Measurements from ENCODE around the gene PELI1.

PELI1 gene

DNA sequence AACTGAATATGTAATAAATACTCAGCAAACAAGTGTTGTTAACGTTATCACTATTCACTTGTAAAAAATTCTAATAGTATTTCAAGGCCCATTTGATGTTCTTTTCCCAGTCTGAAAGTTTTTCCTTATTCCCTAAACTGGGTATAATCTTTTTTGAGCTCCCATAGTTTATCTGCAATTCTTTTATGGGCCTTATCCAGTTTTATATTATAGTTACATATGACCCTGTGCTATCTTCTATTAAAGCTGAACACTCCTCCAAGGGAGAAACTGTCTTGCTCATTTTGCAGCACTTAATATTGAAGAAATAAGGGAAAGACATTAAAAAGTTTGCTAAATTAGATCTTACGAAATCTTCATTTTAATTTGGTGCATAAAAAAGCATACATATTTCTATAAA, 13.9 kb downstream of the PELI1 start:
- H3K36me3 ChIP-seq (ENCODE audit: control insufficient read depth, insufficient read depth, low read length): no peaks in the 10 kb centered on the region
- H3K4me1 ChIP-seq (ENCODE audit: control insufficient read depth, insufficient read depth, low read length): peaks cover 10% of the 10 kb centered on the region
- H3K27me3 ChIP-seq (ENCODE audit: control insufficient read depth, insufficient read depth, low read length): no peaks in the 10 kb centered on the region
- no peak overlapping the region for H3K4me3 ChIP-seq (ENCODE audit: low read length)
- no peak overlapping the region for H3K27ac ChIP-seq (ENCODE audit: low read depth, low read length)
- no peak overlapping the region for H3K9ac ChIP-seq (ENCODE audit: low read length)

DNA sequence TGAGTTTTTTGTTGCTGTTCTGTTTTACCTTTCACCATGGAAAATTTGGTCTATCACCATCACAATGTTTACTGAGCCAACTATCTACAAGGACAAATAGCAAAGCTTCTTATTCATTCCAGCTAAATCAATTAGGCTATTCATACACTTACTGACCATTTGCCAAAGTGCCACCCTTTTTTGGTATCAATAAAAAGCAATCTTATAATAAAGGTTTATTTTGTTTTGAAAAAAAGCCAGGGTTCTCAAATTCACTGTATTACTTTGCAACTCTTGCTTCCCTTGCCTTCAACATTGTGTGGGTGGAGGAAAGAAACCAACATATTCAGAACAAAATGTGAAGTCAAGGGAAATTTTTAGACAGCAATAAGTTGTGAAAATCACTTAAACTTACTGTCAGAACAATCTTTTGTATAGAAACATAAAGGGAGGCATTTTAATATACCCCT, 15.3 kb downstream of the PELI1 start:
- Histone ChIP-seq H3K9ac (ENCODE audit: low read length) (no peak overlapping the region), H3K4me1 (ENCODE audit: control insufficient read depth, insufficient read depth, low read length) (peaks cover 5% of the 10 kb centered on the region), H3K27me3 (ENCODE audit: control insufficient read depth, insufficient read depth, low read length) (no peaks in the 10 kb centered on the region), H3K36me3 (ENCODE audit: control insufficient read depth, insufficient read depth, low read length) (no peaks in the 10 kb centered on the region), H3K27ac (ENCODE audit: low read depth, low read length) (no peak overlapping the region), H3K4me3 (ENCODE audit: low read length) (no peak overlapping the region)

DNA sequence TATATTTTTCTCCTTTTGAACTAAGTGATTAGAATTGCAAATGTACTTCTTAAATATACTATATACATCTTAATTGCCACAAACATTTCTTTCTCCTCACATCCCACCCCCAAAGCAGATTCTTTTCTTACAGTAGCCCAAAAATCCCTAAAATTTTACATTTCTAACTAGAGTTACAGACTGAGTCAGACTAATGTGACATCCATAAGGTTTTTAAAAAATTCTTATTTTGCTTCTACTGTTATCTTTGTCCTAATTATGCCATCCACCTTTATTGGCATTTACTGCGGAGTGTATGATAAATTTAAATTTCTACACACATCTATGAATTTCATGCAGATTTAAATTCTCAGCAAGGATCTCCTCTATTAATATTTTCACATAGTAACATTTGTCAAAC, 15.8 kb downstream of the PELI1 start:
- H3K27ac ChIP-seq (ENCODE audit: low read depth, low read length): no peak overlapping the region
- peaks cover 5% of the 10 kb centered on the region for H3K4me1 ChIP-seq (ENCODE audit: control insufficient read depth, insufficient read depth, low read length)
- no peak overlapping the region for H3K9ac ChIP-seq (ENCODE audit: low read length)
- H3K27me3 ChIP-seq (ENCODE audit: control insufficient read depth, insufficient read depth, low read length): no peaks in the 10 kb centered on the region
- H3K4me3 ChIP-seq (ENCODE audit: low read length): no peak overlapping the region
- H3K36me3 ChIP-seq (ENCODE audit: control insufficient read depth, insufficient read depth, low read length): no peaks in the 10 kb centered on the region

DNA sequence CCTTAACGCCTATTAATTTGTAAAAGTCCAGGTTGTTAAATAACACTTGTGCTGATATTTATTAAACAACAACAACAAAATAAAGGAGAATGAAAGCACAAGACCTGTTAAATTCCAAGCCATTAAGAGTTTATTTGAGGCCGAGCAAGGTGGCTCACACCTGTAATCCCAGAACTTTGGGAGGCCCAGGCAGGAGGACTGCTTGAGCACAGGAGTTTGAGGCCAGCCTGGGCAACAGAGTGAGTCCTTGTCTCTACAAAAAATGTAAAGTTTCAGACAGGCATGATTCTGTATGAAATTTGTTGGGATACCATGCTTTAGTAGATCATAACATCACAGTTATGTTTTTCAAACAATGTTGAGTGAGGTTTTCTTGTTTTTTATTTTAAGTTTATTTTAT, 17.1 kb downstream of the PELI1 start:
- H3K4me3 ChIP-seq (ENCODE audit: low read length): no peak overlapping the region
- no peak overlapping the region for H3K9ac ChIP-seq (ENCODE audit: low read length)
- H3K27me3 ChIP-seq (ENCODE audit: control insufficient read depth, insufficient read depth, low read length): no peaks in the 10 kb centered on the region
- no peaks in the 10 kb centered on the region for H3K36me3 ChIP-seq (ENCODE audit: control insufficient read depth, insufficient read depth, low read length)
- no peak overlapping the region for H3K27ac ChIP-seq (ENCODE audit: low read depth, low read length)
- H3K4me1 ChIP-seq (ENCODE audit: control insufficient read depth, insufficient read depth, low read length): peaks cover 5% of the 10 kb centered on the region

- Histone ChIP-seq H3K4me3 (ENCODE audit: low read length) (no peak overlapping the region), H3K27ac (ENCODE audit: low read depth, low read length) (no peak overlapping the region)
Observed at GRCh38 chr2:64126601-64127000, 17.6 kb downstream of the PELI1 start.

GRCh38 chr2:64124571-64124970, 19.6 kb downstream of the PELI1 start:
- Histone ChIP-seq H3K4me3 (ENCODE audit: low read length) (no peak overlapping the region), H3K27ac (ENCODE audit: low read depth, low read length) (no peak overlapping the region), H3K36me3 (ENCODE audit: control insufficient read depth, insufficient read depth, low read length) (no peaks in the 10 kb centered on the region), H3K4me1 (ENCODE audit: control insufficient read depth, insufficient read depth, low read length) (peaks cover 16% of the 10 kb centered on the region), H3K9ac (ENCODE audit: low read length) (no peak overlapping the region), H3K27me3 (ENCODE audit: control insufficient read depth, insufficient read depth, low read length) (no peaks in the 10 kb centered on the region)

More at GRCh38 chr2:64126601-64127000, 17.6 kb downstream of the PELI1 start:
- Histone ChIP-seq H3K27me3 (ENCODE audit: control insufficient read depth, insufficient read depth, low read length) (no peaks in the 10 kb centered on the region), H3K36me3 (ENCODE audit: control insufficient read depth, insufficient read depth, low read length) (no peaks in the 10 kb centered on the region), H3K9ac (ENCODE audit: low read length) (no peak overlapping the region), H3K4me1 (ENCODE audit: control insufficient read depth, insufficient read depth, low read length) (peaks cover 5% of the 10 kb centered on the region)

GRCh38 chr2:64124168-64124567, 20.1 kb downstream of the PELI1 start:
- Histone ChIP-seq H3K4me1 (ENCODE audit: control insufficient read depth, insufficient read depth, low read length) (peaks cover 17% of the 10 kb centered on the region), H3K27me3 (ENCODE audit: control insufficient read depth, insufficient read depth, low read length) (no peaks in the 10 kb centered on the region), H3K27ac (ENCODE audit: low read depth, low read length) (no peak overlapping the region)

DNA sequence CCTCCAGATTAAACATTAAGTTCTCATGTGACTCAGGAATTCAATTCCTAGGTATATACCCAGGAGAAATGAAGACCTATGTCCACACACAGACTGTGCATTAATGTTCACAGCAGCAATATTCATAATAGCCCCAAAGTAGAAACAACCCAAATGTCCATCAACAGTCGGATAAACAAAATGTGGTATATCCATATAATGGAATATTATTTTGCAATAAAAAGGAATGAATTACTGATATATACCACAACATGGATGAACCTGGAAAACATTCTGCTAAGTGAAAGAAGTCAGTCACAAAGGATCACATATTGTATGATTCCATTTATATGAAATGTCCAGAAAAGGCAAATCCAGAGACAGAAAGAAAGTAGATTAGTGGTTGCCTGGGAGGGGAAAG, 20.5 kb downstream of the PELI1 start:
- Histone ChIP-seq H3K36me3 (ENCODE audit: control insufficient read depth, insufficient read depth, low read length) (no peaks in the 10 kb centered on the region), H3K4me1 (ENCODE audit: control insufficient read depth, insufficient read depth, low read length) (peaks cover 15% of the 10 kb centered on the region), H3K27me3 (ENCODE audit: control insufficient read depth, insufficient read depth, low read length) (no peaks in the 10 kb centered on the region), H3K4me3 (ENCODE audit: low read length) (no peak overlapping the region), H3K27ac (ENCODE audit: low read depth, low read length) (no peak overlapping the region), H3K9ac (ENCODE audit: low read length) (no peak overlapping the region)

More at GRCh38 chr2:64124168-64124567, 20.1 kb downstream of the PELI1 start:
- no peak overlapping the region for H3K9ac ChIP-seq (ENCODE audit: low read length)
- no peak overlapping the region for H3K4me3 ChIP-seq (ENCODE audit: low read length)
- no peaks in the 10 kb centered on the region for H3K36me3 ChIP-seq (ENCODE audit: control insufficient read depth, insufficient read depth, low read length)

- Histone ChIP-seq H3K27me3 (ENCODE audit: control insufficient read depth, insufficient read depth, low read length) (no peaks in the 10 kb centered on the region), H3K27ac (ENCODE audit: low read depth, low read length) (no peak overlapping the region), H3K36me3 (ENCODE audit: control insufficient read depth, insufficient read depth, low read length) (no peaks in the 10 kb centered on the region), H3K9ac (ENCODE audit: low read length) (no peak overlapping the region), H3K4me1 (ENCODE audit: control insufficient read depth, insufficient read depth, low read length) (peaks cover 13% of the 10 kb centered on the region), H3K4me3 (ENCODE audit: low read length) (no peak overlapping the region)
Observed at GRCh38 chr2:64122358-64122757, 21.9 kb downstream of the PELI1 start.

DNA sequence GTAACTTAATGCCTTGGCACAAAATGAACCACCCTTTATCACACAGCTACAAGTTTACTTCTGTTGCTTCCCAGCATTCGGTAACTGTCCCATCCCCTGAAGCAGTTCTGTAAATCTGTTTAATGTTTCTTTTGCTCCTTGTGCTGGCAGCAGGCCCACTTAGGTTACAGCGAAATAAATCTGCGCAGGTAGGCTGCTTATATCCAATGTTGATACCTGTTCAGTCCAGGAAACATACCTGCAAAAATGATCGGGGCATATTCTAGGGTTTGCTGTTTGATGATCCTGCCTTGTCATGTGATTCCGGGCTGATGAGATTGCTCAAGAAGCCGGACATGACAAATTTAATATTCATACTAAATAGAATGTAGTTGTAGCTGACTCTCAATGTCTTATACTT, 23.3 kb downstream of the PELI1 start:
- H3K27ac ChIP-seq (ENCODE audit: low read depth, low read length): no peak overlapping the region
- H3K36me3 ChIP-seq (ENCODE audit: control insufficient read depth, insufficient read depth, low read length): no peaks in the 10 kb centered on the region
- H3K9ac ChIP-seq (ENCODE audit: low read length): no peak overlapping the region
- H3K4me3 ChIP-seq (ENCODE audit: low read length): no peak overlapping the region
- H3K4me1 ChIP-seq (ENCODE audit: control insufficient read depth, insufficient read depth, low read length): peaks cover 18% of the 10 kb centered on the region
- no peaks in the 10 kb centered on the region for H3K27me3 ChIP-seq (ENCODE audit: control insufficient read depth, insufficient read depth, low read length)

- peaks cover 22% of the 10 kb centered on the region for H3K4me1 ChIP-seq (ENCODE audit: control insufficient read depth, insufficient read depth, low read length)
- no peak overlapping the region for H3K27ac ChIP-seq (ENCODE audit: low read depth, low read length)
- H3K4me3 ChIP-seq (ENCODE audit: low read length): no peak overlapping the region
Observed at GRCh38 chr2:64120008-64120407, 24.2 kb downstream of the PELI1 start.

DNA sequence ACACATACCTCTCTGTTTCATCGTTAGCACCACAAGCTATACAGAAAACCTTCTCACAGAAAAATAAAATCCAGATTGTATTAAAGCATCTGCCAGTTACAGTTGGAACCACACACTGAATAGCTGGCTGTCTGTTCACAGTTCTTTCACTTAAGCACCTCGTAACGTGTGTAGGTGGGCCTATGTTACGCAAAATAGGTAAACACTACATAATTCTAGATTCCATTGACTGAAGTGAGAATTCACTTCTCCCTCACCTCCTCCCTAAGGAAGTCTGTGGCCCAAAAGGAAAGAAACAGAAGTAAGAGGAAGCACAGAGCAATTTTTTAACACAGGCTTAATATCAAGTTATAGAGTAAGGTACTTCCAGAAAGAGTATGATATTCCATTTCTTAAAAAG, 24.9 kb downstream of the PELI1 start:
- Histone ChIP-seq H3K27ac (ENCODE audit: low read depth, low read length) (no peak overlapping the region), H3K4me3 (ENCODE audit: low read length) (no peak overlapping the region), H3K27me3 (ENCODE audit: control insufficient read depth, insufficient read depth, low read length) (no peaks in the 10 kb centered on the region), H3K36me3 (ENCODE audit: control insufficient read depth, insufficient read depth, low read length) (no peaks in the 10 kb centered on the region), H3K4me1 (ENCODE audit: control insufficient read depth, insufficient read depth, low read length) (peaks cover 22% of the 10 kb centered on the region), H3K9ac (ENCODE audit: low read length) (no peak overlapping the region)

More at GRCh38 chr2:64120008-64120407, 24.2 kb downstream of the PELI1 start:
- H3K27me3 ChIP-seq (ENCODE audit: control insufficient read depth, insufficient read depth, low read length): no peaks in the 10 kb centered on the region
- no peak overlapping the region for H3K9ac ChIP-seq (ENCODE audit: low read length)
- H3K36me3 ChIP-seq (ENCODE audit: control insufficient read depth, insufficient read depth, low read length): no peaks in the 10 kb centered on the region

GRCh38 chr2:64115808-64116598, 28.2 kb downstream of the PELI1 start:
- Histone ChIP-seq H3K27ac (ENCODE audit: low read depth, low read length) (peak overlapping the region; percentile 32), H3K9ac (ENCODE audit: low read length) (no peak overlapping the region)

More at GRCh38 chr2:64115808-64116598, 28.2 kb downstream of the PELI1 start:
- no peaks in the 10 kb centered on the region for H3K27me3 ChIP-seq (ENCODE audit: control insufficient read depth, insufficient read depth, low read length)
- peaks cover 27% of the 10 kb centered on the region for H3K4me1 ChIP-seq (ENCODE audit: control insufficient read depth, insufficient read depth, low read length)
- H3K4me3 ChIP-seq (ENCODE audit: low read length): no peak overlapping the region
- H3K36me3 ChIP-seq (ENCODE audit: control insufficient read depth, insufficient read depth, low read length): no peaks in the 10 kb centered on the region

All from rectal smooth muscle tissue (tissue), 1 donor.